Measurements from ENCODE around the gene COG8.

DNA sequence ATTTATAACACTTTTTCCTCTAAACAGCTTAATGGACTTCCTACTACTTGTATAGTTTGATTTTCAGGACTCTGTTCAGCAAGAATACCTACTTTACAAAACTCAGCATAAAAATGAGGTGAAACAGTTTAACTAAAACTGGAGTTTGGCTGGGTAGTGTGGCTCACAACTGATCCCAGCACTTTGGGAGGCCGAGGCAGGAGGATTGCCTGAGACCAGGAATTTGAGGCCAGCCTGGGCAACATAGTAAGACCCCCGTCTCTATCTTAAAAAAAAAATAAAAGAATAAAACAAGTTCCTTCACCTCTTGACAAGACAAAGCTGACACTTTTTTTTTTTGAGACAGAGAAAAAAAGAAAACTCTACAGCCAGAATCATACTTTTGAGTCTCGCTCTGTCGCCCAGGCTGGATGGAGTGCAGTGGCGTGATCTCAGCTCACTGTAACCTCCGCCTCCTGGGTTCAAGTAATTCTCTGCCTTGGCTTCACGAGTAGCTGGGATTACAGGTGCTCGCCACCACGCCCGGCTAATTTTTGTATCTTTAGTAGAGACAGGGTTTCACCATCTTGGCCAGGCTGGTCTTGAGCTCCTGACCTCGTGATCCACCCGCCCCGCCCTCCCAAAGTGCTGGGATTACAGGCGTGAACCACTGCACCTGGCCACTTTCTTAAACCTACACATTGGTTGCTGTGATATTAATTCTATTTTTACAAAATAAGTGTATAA lies 11.6 kb downstream of the COG8 start:
- TF ChIP-seq POLR2A (IDR thresholded peaks at IDR 0.05; ENCODE audit: low read depth, low read length) (no peak; the same call in 1 of the 2 replicates), POLR2AphosphoS5 (IDR thresholded peaks at IDR 0.05; ENCODE audit: low read depth, low read length) (no peak), TAF1 (IDR thresholded peaks at IDR 0.05; ENCODE audit: low read depth, low read length) (no peak)

All from GM12891 (cell line).